Common myeloid progenitor, CD34-positive (primary cell): ENCODE data around the gene B3GNT3.

ENCODE experiments used
- CTCF ChIA-PET: fragments of 350-600 bp; sonication (Branson Sonifier 250); formaldehyde crosslinking; loops from one replicate; lab custom pipeline; 2021; ENCODE audit warnings: antibody characterized with exemption; lab: Charles Lee
- POLR2A ChIA-PET: fragments of 350-600 bp; sonication (Branson Sonifier 250); formaldehyde crosslinking; loops from one replicate; lab custom pipeline; 2021; ENCODE audit warnings: antibody characterized with exemption; lab: Charles Lee
- DNase-seq, 3 donors: peaks; one replicate each; pipeline versions ENCODE4 v3.0.0 to v3.0.0-alpha.2; 2013
- H3K27ac ChIP-seq, 2 experiments: 1 replicate in 1 of 2; 2 replicates in 1 of 2; pipeline ENCODE4 v1.7.0; 2013; ENCODE audit warnings: inconsistent platforms in 2 of 2, low read length in 2 of 2, mild to moderate bottlenecking in 2 of 2, low read depth in 1 of 2, moderate library complexity in 1 of 2; ENCODE audit not compliant: severe bottlenecking in 2 of 2, insufficient read depth in 1 of 2, poor library complexity in 1 of 2
- H3K27me3 ChIP-seq, 5 experiments: replicated peaks in 2 of 5; 1 replicate in 3 of 5; 2 replicates in 2 of 5; pipeline versions ENCODE4 v1.6.1 to v1.7.0; 2013; ENCODE audit warnings: low read length in 4 of 5, mild to moderate bottlenecking in 2 of 5, moderate library complexity in 2 of 5, inconsistent platforms in 1 of 5; ENCODE audit not compliant: insufficient read depth in 5 of 5, control insufficient read depth in 4 of 5
- H3K36me3 ChIP-seq, 4 experiments: 1 replicate in 2 of 4; 2 replicates in 2 of 4; pipeline versions ENCODE4 v1.6.1 to v1.7.0; 2013; ENCODE audit warnings: low read length in 3 of 4, control low read depth in 1 of 4, mild to moderate bottlenecking in 1 of 4; ENCODE audit not compliant: control insufficient read depth in 4 of 4, insufficient read depth in 4 of 4
- H3K4me1 ChIP-seq, 4 experiments: 1 replicate in 3 of 4; 2 replicates in 1 of 4; pipeline versions ENCODE4 v1.6.1 to v1.7.1; 2013; ENCODE audit warnings: low read length in 3 of 4, mild to moderate bottlenecking in 3 of 4, control low read depth in 1 of 4, inconsistent platforms in 1 of 4, moderate library complexity in 1 of 4; ENCODE audit not compliant: control insufficient read depth in 4 of 4, insufficient read depth in 4 of 4; ENCODE audit errors: control extremely low read depth in 1 of 4
- H3K4me3 ChIP-seq, 7 experiments: 1 replicate in 4 of 7; 2 replicates in 3 of 7; pipeline versions ENCODE4 v1.5.1 to v1.7.0; 2013; ENCODE audit warnings: mild to moderate bottlenecking in 7 of 7, low read length in 6 of 7, moderate library complexity in 6 of 7, inconsistent platforms in 2 of 7, low read depth in 2 of 7, control low read depth in 1 of 7; ENCODE audit not compliant: insufficient read depth in 4 of 7, control insufficient read depth in 1 of 7; ENCODE audit errors: extremely low read depth in 1 of 7
- H3K9me3 ChIP-seq, 5 experiments: 1 replicate in 4 of 5; 2 replicates in 1 of 5; pipeline versions ENCODE4 v1.6.1 to v1.7.1; 2013; ENCODE audit warnings: low read length in 4 of 5, mild to moderate bottlenecking in 2 of 5, inconsistent platforms in 1 of 5, low read depth in 1 of 5, moderate library complexity in 1 of 5; ENCODE audit not compliant: control insufficient read depth in 4 of 5, insufficient read depth in 2 of 5; ENCODE audit errors: control extremely low read depth in 1 of 5
- WGBS: methylation state at CpG from one replicate; pipeline ENCODE4 v1.1.5; 2013; ENCODE audit not compliant: insufficient coverage; 5-methylcytosine and 5-hydroxymethylcytosine counted together

The B3GNT3 gene

GRCh38 chr19:17751912-17752273 lies 43.0 kb upstream of the B3GNT3 start:
- ChIA-PET CTCF (interaction anchor here (1.3 to 4.6 kb wide), 6 partner anchors 9 to 40 kb away, joined by 3 to 25 read pairs (median 6); no protein-coding TSS in a partner anchor), POLR2A (interaction anchor here (0.7 to 1.4 kb wide), 4 partner anchors 10 to 33 kb away, joined by 3 to 5 read pairs (median 3); no protein-coding TSS in a partner anchor)
- 5% methylated on average over 2 of the region's 2 CpGs for WGBS
- Histone ChIP-seq H3K9me3 (no peaks in the 10 kb centered on the region), H3K36me3 (peaks cover 2 to 13% (median 9%) of the 10 kb centered on the region in 4 experiments), H3K27ac (peak overlapping the region in 1 of 2 experiments; percentile 78), H3K4me1 (peaks cover 0 to 67% (median 59%) of the 10 kb centered on the region in 4 experiments), H3K27me3 (no peaks in the 10 kb centered on the region), H3K4me3 (peak overlapping the region in 6 of 7 experiments; percentile 50 to 73 (median 58))
- no peak for DNase-seq

- Histone ChIP-seq H3K4me1 (peaks cover 0 to 59% (median 56%) of the 10 kb centered on the region in 4 experiments), H3K4me3 (no peak overlapping the region), H3K27me3 (no peaks in the 10 kb centered on the region), H3K36me3 (peaks cover 2 to 14% (median 13%) of the 10 kb centered on the region in 4 experiments), H3K9me3 (no peaks in the 10 kb centered on the region), H3K27ac (no peak overlapping the region)
- WGBS = 92% methylated on average over 7 of the region's 7 CpGs
- ChIA-PET CTCF (interaction anchor here (0.6 to 4.6 kb wide), 7 partner anchors 7 to 323 kb away, joined by 3 to 25 read pairs (median 3); no protein-coding TSS in a partner anchor), POLR2A (interaction anchor here (0.6 to 1.4 kb wide), 2 partner anchors 11 to 13 kb away, joined by 3 to 4 read pairs; no protein-coding TSS in a partner anchor)
- no peak for DNase-seq
Measured at GRCh38 chr19:17752865-17753639, 41.9 kb upstream of the B3GNT3 start.

- ChIA-PET POLR2A (interaction anchor here (1.5 kb wide), 2 partner anchors 13 to 35 kb away, joined by 6 read pairs; partner anchors contain the start of gene MAP1S), CTCF (interaction anchor here (0.6 to 4.6 kb wide), 12 partner anchors 10 to 148 kb away, joined by 3 to 25 read pairs (median 4); no protein-coding TSS in a partner anchor)
- no peaks in the 10 kb centered on the region for H3K27me3 ChIP-seq
- no peak overlapping the region for H3K4me3 ChIP-seq
- H3K36me3 ChIP-seq = peaks cover 2 to 20% (median 15%) of the 10 kb centered on the region in 4 experiments
- 85% methylated on average over 8 of the region's 9 CpGs for WGBS
- no peak for DNase-seq
- no peak overlapping the region for H3K27ac ChIP-seq
- peaks cover 0 to 57% (median 47%) of the 10 kb centered on the region in 4 experiments for H3K4me1 ChIP-seq
- no peaks in the 10 kb centered on the region for H3K9me3 ChIP-seq
Measured at GRCh38 chr19:17753976-17754375, 41.0 kb upstream of the B3GNT3 start.

GRCh38 chr19:17754634-17755442 lies 40.1 kb upstream of the B3GNT3 start:
- 60% methylated on average over 1 of the region's 5 CpGs for WGBS
- ChIA-PET CTCF (interaction anchor here (0.6 to 2.9 kb wide), 15 partner anchors 9 to 230 kb away, joined by 3 to 14 read pairs (median 4); partner anchors contain the start of gene RPL18A), POLR2A (interaction anchor here (1.5 kb wide), 2 partner anchors 12 to 36 kb away, joined by 6 read pairs; partner anchors contain the start of gene MAP1S)

GRCh38 chr19:17755443-17755890 lies 39.5 kb upstream of the B3GNT3 start:
- DNase-seq = no peak
- H3K27ac ChIP-seq = no peak overlapping the region
- peaks cover 2 to 20% (median 16%) of the 10 kb centered on the region in 4 experiments for H3K36me3 ChIP-seq
- WGBS = no CpG with 5 or more reads among the region's 1 CpG
- ChIA-PET CTCF (interaction anchor here (0.9 to 2.9 kb wide), 8 partner anchors 9 to 231 kb away, joined by 3 to 14 read pairs (median 5); no protein-coding TSS in a partner anchor), POLR2A (interaction anchor here (1.5 kb wide), 1 partner anchor 36 kb away, joined by 6 read pairs; the partner anchor contains the start of gene MAP1S)
- H3K4me3 ChIP-seq = no peak overlapping the region
- no peaks in the 10 kb centered on the region for H3K9me3 ChIP-seq
- peaks cover 0 to 45% (median 38%) of the 10 kb centered on the region in 4 experiments for H3K4me1 ChIP-seq
- H3K27me3 ChIP-seq = no peaks in the 10 kb centered on the region

More at GRCh38 chr19:17754634-17755442, 40.1 kb upstream of the B3GNT3 start:
- peak in 2 of 3 donors; percentile 59 to 62 for DNase-seq
- Histone ChIP-seq H3K4me1 (peaks cover 0 to 51% (median 43%) of the 10 kb centered on the region in 4 experiments), H3K4me3 (no peak overlapping the region), H3K27me3 (no peaks in the 10 kb centered on the region), H3K36me3 (peaks cover 2 to 20% (median 16%) of the 10 kb centered on the region in 4 experiments), H3K27ac (no peak overlapping the region), H3K9me3 (no peaks in the 10 kb centered on the region)

- POLR2A ChIA-PET = no interaction called here
- no peak overlapping the region for H3K27ac ChIP-seq
- H3K9me3 ChIP-seq = no peaks in the 10 kb centered on the region
- H3K36me3 ChIP-seq = peaks cover 2 to 20% (median 17%) of the 10 kb centered on the region in 4 experiments
- DNase-seq = peak in 2 of 3 donors; percentile 61 to 62
- H3K27me3 ChIP-seq = no peaks in the 10 kb centered on the region
- CTCF ChIA-PET = interaction anchor here (0.8 to 2.9 kb wide), 3 partner anchors 11 to 54 kb away, joined by 3 to 14 read pairs (median 4); no protein-coding TSS in a partner anchor
- WGBS = 90% methylated on average over 8 of the region's 12 CpGs
- peaks cover 0 to 39% (median 32%) of the 10 kb centered on the region in 4 experiments for H3K4me1 ChIP-seq
- no peak overlapping the region for H3K4me3 ChIP-seq
Measured at GRCh38 chr19:17755977-17756670, 38.8 kb upstream of the B3GNT3 start.
